Heart left ventricle (tissue), 16 donors: ENCODE results near the gene SLC7A14. TPM values are rescaled to one million over a fixed set of nuclear protein-coding genes. Genes with fewer than 3 reads are reported as not detected.

Experiments used
- ATAC-seq, 4 donors: fragments of 200-7000 bp; cut with Tn5 transposase; one replicate each; pipeline ENCODE4 v1.9.1; 2020 to 2022; ENCODE audit warnings: moderate library complexity in 4 of 4, mild to moderate bottlenecking in 3 of 4, moderate number of reproducible peaks in 1 of 4
- DNase-seq, 5 donors: peaks; one replicate each; pipeline ENCODE4 v3.0.0-alpha.2; 2020
- H3K27ac ChIP-seq, 12 donors: fragments of 200-600 bp; sonication (generic) in 4 of 12; one replicate each; pipeline versions ENCODE4 v1.5.0 to v1.8.0; 2016 to 2022; ENCODE audit warnings: mild to moderate bottlenecking in 2 of 12
- H3K27me3 ChIP-seq, 9 donors: fragments of 200-600 bp; sonication (generic) in 2 of 9; one replicate each; pipeline versions ENCODE4 v1.5.1 to v1.8.0; 2016 to 2022; ENCODE audit warnings: mild to moderate bottlenecking in 3 of 9
- H3K36me3 ChIP-seq, 9 donors: fragments of 200-600 bp; sonication (generic) in 2 of 9; one replicate each; pipeline versions ENCODE4 v1.5.0 to v1.8.0; 2018 to 2022; ENCODE audit warnings: mild to moderate bottlenecking in 2 of 9
- H3K4me1 ChIP-seq, 12 donors: fragments of 200-600 bp; sonication (generic) in 4 of 12; one replicate each; pipeline versions ENCODE4 v1.5.0 to v1.8.0; 2016 to 2022; ENCODE audit warnings: mild to moderate bottlenecking in 3 of 12
- H3K4me3 ChIP-seq, 12 donors: fragments of 200-600 bp; sonication (generic) in 4 of 12; one replicate each; pipeline versions ENCODE4 v1.5.0 to v1.8.0; 2017 to 2022; ENCODE audit warnings: mild to moderate bottlenecking in 9 of 12, moderate library complexity in 4 of 12
- H3K9me3 ChIP-seq, 12 donors: fragments of 200-600 bp; sonication (generic) in 4 of 12; one replicate each; pipeline versions ENCODE4 v1.5.0 to v1.8.0; 2016 to 2022; ENCODE audit warnings: mild to moderate bottlenecking in 1 of 12
- POLR2A ChIP-seq, 2 donors: fragments of 450-650 bp; IDR thresholded peaks; one replicate each; pipeline ENCODE4 v1.6.1; 2017; ENCODE audit warnings: antibody characterized with exemption in 2 of 2, mild to moderate bottlenecking in 2 of 2, moderate library complexity in 2 of 2
- WGBS, 4 donors: extraction: QIAGEN DNeasy Blood & Tissue Kit in 2 of 4; methylation state at CpG; one replicate each; pipeline versions ENCODE4 v1.1.5 to v1.1.7; 2013 to 2018; 5-methylcytosine and 5-hydroxymethylcytosine counted together
- intact Hi-C, 10 donors: fragments of 100-400 bp; cut with DNase I; formaldehyde crosslinking; loops; one replicate each; pipeline versions ENCODE4 v1.11.1 to v1.14.2; 2022
- polyA plus RNA-seq, 2 donors: library from polyadenylated mRNA; stranded (reverse); fragments of 200-250 nt; gene quantifications; one replicate each; pipeline ENCODE4 v1.2.3, GENCODE V29; 2013
- total RNA-seq, 9 donors: library from RNA; depleted of rRNA in 2 of 9; stranded (reverse); fragments of >200 nt in 2 of 9; fragmentation: NEBNext Ultra II Directional in 3 of 9; extraction: Animal tissue kit (Norgen Biotek cat#: 25700) in 3 of 9; gene quantifications; one replicate each; pipeline versions ENCODE4 v1.1.0 to v1.2.4, GENCODE V29; 2016 to 2023
- TF ChIP-seq, protein P1 (sequence below), 12 donors: fragments of 200-600 bp; sonication (generic) in 4 of 12; IDR thresholded peaks; one replicate each; pipeline versions ENCODE4 v1.5.0 to v1.8.0; 2018 to 2022; ENCODE audit warnings: antibody characterized with exemption in 12 of 12, mild to moderate bottlenecking in 5 of 12
- donor health status: ischemic (EF 13 %, LVEDD 7.1; RV severe dilation, severe dysfunction).
- donor health status: healthy with polysubstance abuse.
- donor health status: DM: no; HTN: yes; CAD: no.
- donor health status: DM: no; HTN: no; CAD: no.
- donor health status: ischemic (EF 25% LVEDD 6.9; RV normal size, moderate dysfunction).
- donor health status: ischemic (EF 25% LVEDD 5.7; RV mildly dilated, moderate dysfunction).
- donor health status: healthy.
- donor health status: DM: yes; HTN: yes; CAD: no.
- donor health status: ischemic (EF 35%, LVEDD 5.7; RV mildly dilated, moderate dysfunction).
- donor health status: nonischemic (EF 11% LVEDD 7.7; RV severe dilation, severe dysfunction).
- donor health status: DM: yes; HTN: yes; CAD: no.
- donor health status: PGD.
- donor health status: ischemic (EF 29% LVEDD 5.4; RV normal size, mild dysfunction).
- donor health status: nonischemic (EF 23%, LVEDD 6.1; RV moderate dilation, normal function).

Gene SLC7A14
- total and polyA plus RNA-seq, 11 donors: 0.02 TPM; not detected in 9

GRCh38 chr3:170475092-170475685, 110.7 kb downstream of the SLC7A14 start:
- intact Hi-C loops: no loop called here
- Histone ChIP-seq H3K4me3 (no peak overlapping the region), H3K27me3 (no peaks in the 10 kb centered on the region), H3K27ac (no peak overlapping the region), H3K9me3 (no peaks in the 10 kb centered on the region), H3K4me1 (no peaks in the 10 kb centered on the region), H3K36me3 (no peaks in the 10 kb centered on the region)
- ATAC-seq (no peak), DNase-seq (no peak)
- WGBS, 4 donors: 67 to 84% (median 72%) methylated on average over 3 of the region's 3 CpGs
- TF ChIP-seq POLR2A (IDR thresholded peaks at IDR 0.05): no peak
- TF ChIP-seq, protein P1, sequence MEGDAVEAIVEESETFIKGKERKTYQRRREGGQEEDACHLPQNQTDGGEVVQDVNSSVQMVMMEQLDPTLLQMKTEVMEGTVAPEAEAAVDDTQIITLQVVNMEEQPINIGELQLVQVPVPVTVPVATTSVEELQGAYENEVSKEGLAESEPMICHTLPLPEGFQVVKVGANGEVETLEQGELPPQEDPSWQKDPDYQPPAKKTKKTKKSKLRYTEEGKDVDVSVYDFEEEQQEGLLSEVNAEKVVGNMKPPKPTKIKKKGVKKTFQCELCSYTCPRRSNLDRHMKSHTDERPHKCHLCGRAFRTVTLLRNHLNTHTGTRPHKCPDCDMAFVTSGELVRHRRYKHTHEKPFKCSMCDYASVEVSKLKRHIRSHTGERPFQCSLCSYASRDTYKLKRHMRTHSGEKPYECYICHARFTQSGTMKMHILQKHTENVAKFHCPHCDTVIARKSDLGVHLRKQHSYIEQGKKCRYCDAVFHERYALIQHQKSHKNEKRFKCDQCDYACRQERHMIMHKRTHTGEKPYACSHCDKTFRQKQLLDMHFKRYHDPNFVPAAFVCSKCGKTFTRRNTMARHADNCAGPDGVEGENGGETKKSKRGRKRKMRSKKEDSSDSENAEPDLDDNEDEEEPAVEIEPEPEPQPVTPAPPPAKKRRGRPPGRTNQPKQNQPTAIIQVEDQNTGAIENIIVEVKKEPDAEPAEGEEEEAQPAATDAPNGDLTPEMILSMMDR (IDR thresholded peaks at IDR 0.05): no peak

DNA sequence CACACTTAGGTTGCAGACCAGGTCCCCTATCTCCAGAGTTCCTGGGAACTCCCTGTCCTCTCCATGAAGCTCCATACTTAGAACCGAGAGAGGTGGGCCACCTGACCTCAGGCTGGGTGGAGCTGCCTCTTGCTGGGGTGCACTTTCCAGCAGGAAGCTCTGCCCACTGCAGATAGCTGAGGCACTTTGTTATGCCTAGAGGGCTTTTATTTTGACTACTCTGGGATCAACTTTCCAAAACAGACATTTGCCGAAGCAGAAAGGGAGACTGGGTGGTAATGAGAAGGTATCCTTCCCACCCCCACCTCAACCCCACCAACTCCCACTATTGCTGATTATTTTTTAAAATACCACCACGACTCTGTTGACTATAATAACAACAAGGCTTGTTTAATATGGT, 112.5 kb downstream of the SLC7A14 start:
- ATAC-seq: peak in 2 of 4 donors; percentile 41 to 64
- no peak for TF ChIP-seq POLR2A (IDR thresholded peaks at IDR 0.05)
- TF ChIP-seq, protein P1 (IDR thresholded peaks at IDR 0.05): no peak
- 30 to 46% (median 38%) methylated on average over 3 of the region's 3 CpGs for WGBS, 4 donors

DNA sequence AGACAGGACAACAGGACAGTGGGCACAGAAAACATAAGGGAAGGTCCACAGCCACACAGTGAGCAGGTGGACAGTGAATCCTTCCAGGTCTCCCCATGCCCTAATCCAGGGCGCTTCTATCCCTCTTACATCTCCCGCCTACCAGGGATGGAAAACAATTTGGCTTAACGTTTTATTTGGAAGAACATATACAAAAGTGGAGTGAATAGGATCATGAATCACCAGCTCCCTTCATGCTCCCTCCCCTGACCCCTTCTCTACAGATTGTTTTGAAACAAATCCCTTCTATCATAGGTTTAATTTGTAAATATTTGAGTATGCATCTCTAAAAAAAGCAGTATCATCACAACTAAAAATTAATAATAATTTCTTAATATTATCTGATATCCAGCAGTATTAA, 114.7 kb downstream of the SLC7A14 start:
- H3K27me3 ChIP-seq: no peaks in the 10 kb centered on the region
- H3K36me3 ChIP-seq: no peaks in the 10 kb centered on the region
- TF ChIP-seq, protein P1 (IDR thresholded peaks at IDR 0.05): no peak
- TF ChIP-seq POLR2A (IDR thresholded peaks at IDR 0.05): no peak
- DNase-seq: no peak
- H3K4me3 ChIP-seq: no peak overlapping the region
- WGBS, 4 donors: 71 to 81% (median 71%) methylated on average over 3 of the region's 3 CpGs
- H3K27ac ChIP-seq: no peak overlapping the region
- intact Hi-C loops: no loop called here
- no peaks in the 10 kb centered on the region for H3K4me1 ChIP-seq
- no peaks in the 10 kb centered on the region for H3K9me3 ChIP-seq
- no peak for ATAC-seq

More for the DNA sequence above, 112.5 kb downstream of the SLC7A14 start:
- Histone ChIP-seq H3K9me3 (no peaks in the 10 kb centered on the region), H3K27ac (no peak overlapping the region), H3K36me3 (no peaks in the 10 kb centered on the region), H3K27me3 (no peaks in the 10 kb centered on the region), H3K4me1 (no peaks in the 10 kb centered on the region), H3K4me3 (no peak overlapping the region)
- DNase-seq: no peak
- intact Hi-C loops: no loop called here

- 64 to 68% (median 66%) methylated on average over 9 of the region's 9 CpGs for WGBS, 4 donors
- no peaks in the 10 kb centered on the region for H3K4me1 ChIP-seq
- no peak for DNase-seq
- H3K27ac ChIP-seq: no peak overlapping the region
- H3K27me3 ChIP-seq: no peaks in the 10 kb centered on the region
- H3K4me3 ChIP-seq: no peak overlapping the region
- H3K36me3 ChIP-seq: no peaks in the 10 kb centered on the region
- peak in 1 of 4 donors; percentile 37 for ATAC-seq
- TF ChIP-seq POLR2A (IDR thresholded peaks at IDR 0.05): no peak
- TF ChIP-seq, protein P1 (IDR thresholded peaks at IDR 0.05): no peak
- H3K9me3 ChIP-seq: no peaks in the 10 kb centered on the region
- intact Hi-C loops: no loop called here
These were observed 115.5 kb downstream of the SLC7A14 start for GRCh38 chr3:170470063-170471016.
